Panc1 (cell line): ENCODE measurements around the gene NCK2. TPM values are rescaled to one million over a fixed set of nuclear protein-coding genes. Genes with fewer than 3 reads are reported as not detected.

ENCODE experiments used
- ATAC-seq: fragments of 200-7000 bp; cut with Tn5 transposase; 2 replicates; pipeline ENCODE4 v1.9.1; 2020; ENCODE audit warnings: mild to moderate bottlenecking, moderate library complexity
- BruUV-seq: library from RNA; stranded (reverse); fragments of 400-500 nt; replicated peaks from 2 replicates; lab custom pipeline; 2021; lab: Mats Ljungman, UMichigan
- CTCF ChIA-PET: fragments of 300-600 bp; sonication (Branson Sonifier 250); formaldehyde crosslinking; loops from one replicate; lab custom pipeline; 2022; ENCODE audit warnings: antibody characterized with exemption; lab: Charles Lee
- POLR2A ChIA-PET: fragments of 300-600 bp; sonication (Branson Sonifier 250); formaldehyde crosslinking; loops from one replicate; lab custom pipeline; 2022; ENCODE audit warnings: antibody characterized with exemption; lab: Charles Lee
- DNase-seq: peaks from one replicate; pipeline ENCODE4 v3.0.0-alpha.2; 2010; ENCODE audit warnings: low read depth, low spot score
- H3K27ac ChIP-seq: 2 replicates; pipeline ENCODE4 v1.5.1; 2011; ENCODE audit warnings: mild to moderate bottlenecking, low read length, inconsistent platforms
- H3K27me3 ChIP-seq: fragments of 200-500 bp; sonication (Bioruptor generic); 2 replicates; pipeline ENCODE4 v1.6.0; 2014; ENCODE audit warnings: low read length, inconsistent platforms; ENCODE audit not compliant: control insufficient read depth, insufficient read depth
- H3K36me3 ChIP-seq: fragments of 200-500 bp; sonication (Bioruptor generic); 2 replicates; pipeline ENCODE4 v1.5.1; 2014; ENCODE audit warnings: inconsistent platforms, mild to moderate bottlenecking, low read length, moderate library complexity; ENCODE audit not compliant: control insufficient read depth, insufficient read depth
- H3K4me1 ChIP-seq: 2 replicates; pipeline ENCODE4 v1.5.1; 2011; ENCODE audit warnings: inconsistent platforms, mild to moderate bottlenecking, low read length, moderate library complexity; ENCODE audit not compliant: control insufficient read depth, insufficient read depth
- H3K4me3 ChIP-seq, 2 experiments: 2 replicates each; pipeline ENCODE4 v1.5.1; 2011 to 2012; ENCODE audit warnings: low read depth in 2 of 2, low read length in 2 of 2, mild to moderate bottlenecking in 2 of 2, inconsistent platforms in 1 of 2, moderate library complexity in 1 of 2
- H3K9me3 ChIP-seq: fragments of 200-500 bp; sonication (Bioruptor generic); 2 replicates; pipeline ENCODE4 v1.5.1; 2014; ENCODE audit warnings: low read depth, mild to moderate bottlenecking, inconsistent platforms, low read length, moderate library complexity; ENCODE audit not compliant: control insufficient read depth, insufficient read depth
- CTCF ChIP-seq: fragments of 450-650 bp; IDR thresholded peaks from 2 replicates; pipeline ENCODE4 v1.5.1; 2017; ENCODE audit warnings: mild to moderate bottlenecking
- POLR2AphosphoS5 ChIP-seq: IDR thresholded peaks from 2 replicates; pipeline ENCODE4 v1.6.1; 2012; ENCODE audit warnings: mild to moderate bottlenecking, low read depth, low read length, moderate library complexity
- SIN3A ChIP-seq: IDR thresholded peaks from 2 replicates; pipeline ENCODE4 v1.6.1; 2012; ENCODE audit warnings: low read depth, mild to moderate bottlenecking, low read length, moderate library complexity, borderline replicate concordance; ENCODE audit not compliant: insufficient read depth
- TCF7L2 ChIP-seq: IDR thresholded peaks from 2 replicates; pipeline ENCODE4 v1.6.1; 2011; ENCODE audit warnings: mild to moderate bottlenecking, low read depth, low read length, inconsistent platforms
- in situ Hi-C: cut with HindIII; loops from 2 replicates; pipeline ENCODE4 v1.10.0; 2016; ENCODE audit warnings: low sequenced_read_pairs, low pct_unique_long_range_greater_than_20kb
- intact Hi-C: fragments of 100-400 bp; cut with micrococcal nuclease; formaldehyde crosslinking; loops from one replicate; pipeline ENCODE4 v1.10.0; 2022; ENCODE audit not compliant: unreplicated experiment
- total RNA-seq: library from RNA; stranded (reverse); gene quantifications from one replicate; pipeline ENCODE4 v1.2.1, GENCODE V29; 2021; ENCODE audit not compliant: unreplicated experiment
- TF ChIP-seq, protein P1 (sequence below), 2 experiments: IDR thresholded peaks; 2 replicates each; pipeline ENCODE4 v1.6.1; 2011 to 2012; ENCODE audit warnings: low read depth in 2 of 2, control low read depth in 1 of 2, low read length in 1 of 2, mild to moderate bottlenecking in 1 of 2, moderate library complexity in 1 of 2; ENCODE audit not compliant: insufficient read depth in 1 of 2

Gene NCK2
- total RNA-seq, 1 experiment from 2014 or later = 60.7 TPM

DNA sequence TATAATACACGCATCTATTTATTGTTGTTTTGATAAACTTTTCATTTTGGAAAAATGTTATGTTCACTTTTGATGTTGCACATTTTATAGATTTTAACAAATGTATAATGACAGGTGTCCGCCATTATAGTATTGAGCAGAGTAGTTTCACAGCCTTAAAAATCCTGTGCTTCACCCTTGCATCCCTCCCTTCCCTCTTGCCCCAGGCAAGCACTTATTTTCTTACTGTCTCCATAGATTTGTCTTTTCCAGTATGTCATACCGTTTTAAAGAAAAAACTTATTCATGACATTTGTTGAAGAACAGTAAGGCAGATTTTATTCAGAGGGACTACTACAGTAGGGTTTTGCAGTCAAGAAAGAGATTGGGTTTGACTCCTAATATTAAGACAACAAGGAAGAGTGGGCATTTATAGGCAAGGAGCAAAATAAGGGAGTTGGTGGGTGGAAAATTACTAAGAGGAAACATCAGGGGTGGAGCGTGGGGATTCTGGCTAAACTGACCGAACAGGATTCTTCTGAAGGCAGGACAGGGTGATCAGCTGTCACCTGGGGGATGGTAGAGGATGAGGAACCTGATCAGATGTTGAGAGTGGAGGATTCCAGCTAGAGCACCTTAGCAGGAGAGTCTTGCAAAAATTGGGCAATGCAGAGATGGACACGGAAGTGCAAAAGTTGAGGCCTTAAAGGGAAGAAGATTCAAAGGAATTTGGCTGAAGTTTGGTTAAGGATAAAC lies 108.8 kb downstream of the NCK2 start:
- H3K4me3 ChIP-seq = no peak overlapping the region
- ATAC-seq (no peak), DNase-seq (no peak)
- no TSS peak for BruUV-seq
- no peak for TF ChIP-seq TCF7L2
- TF ChIP-seq SIN3A = no peak
- TF ChIP-seq, protein P1, sequence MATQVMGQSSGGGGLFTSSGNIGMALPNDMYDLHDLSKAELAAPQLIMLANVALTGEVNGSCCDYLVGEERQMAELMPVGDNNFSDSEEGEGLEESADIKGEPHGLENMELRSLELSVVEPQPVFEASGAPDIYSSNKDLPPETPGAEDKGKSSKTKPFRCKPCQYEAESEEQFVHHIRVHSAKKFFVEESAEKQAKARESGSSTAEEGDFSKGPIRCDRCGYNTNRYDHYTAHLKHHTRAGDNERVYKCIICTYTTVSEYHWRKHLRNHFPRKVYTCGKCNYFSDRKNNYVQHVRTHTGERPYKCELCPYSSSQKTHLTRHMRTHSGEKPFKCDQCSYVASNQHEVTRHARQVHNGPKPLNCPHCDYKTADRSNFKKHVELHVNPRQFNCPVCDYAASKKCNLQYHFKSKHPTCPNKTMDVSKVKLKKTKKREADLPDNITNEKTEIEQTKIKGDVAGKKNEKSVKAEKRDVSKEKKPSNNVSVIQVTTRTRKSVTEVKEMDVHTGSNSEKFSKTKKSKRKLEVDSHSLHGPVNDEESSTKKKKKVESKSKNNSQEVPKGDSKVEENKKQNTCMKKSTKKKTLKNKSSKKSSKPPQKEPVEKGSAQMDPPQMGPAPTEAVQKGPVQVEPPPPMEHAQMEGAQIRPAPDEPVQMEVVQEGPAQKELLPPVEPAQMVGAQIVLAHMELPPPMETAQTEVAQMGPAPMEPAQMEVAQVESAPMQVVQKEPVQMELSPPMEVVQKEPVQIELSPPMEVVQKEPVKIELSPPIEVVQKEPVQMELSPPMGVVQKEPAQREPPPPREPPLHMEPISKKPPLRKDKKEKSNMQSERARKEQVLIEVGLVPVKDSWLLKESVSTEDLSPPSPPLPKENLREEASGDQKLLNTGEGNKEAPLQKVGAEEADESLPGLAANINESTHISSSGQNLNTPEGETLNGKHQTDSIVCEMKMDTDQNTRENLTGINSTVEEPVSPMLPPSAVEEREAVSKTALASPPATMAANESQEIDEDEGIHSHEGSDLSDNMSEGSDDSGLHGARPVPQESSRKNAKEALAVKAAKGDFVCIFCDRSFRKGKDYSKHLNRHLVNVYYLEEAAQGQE (IDR thresholded peaks at IDR 0.05; ENCODE audit: insufficient read depth in 1 of 2, low read depth in 2 of 2, low read length in 1 of 2) = no peak
- TF ChIP-seq POLR2AphosphoS5 = no peak
- no peak for TF ChIP-seq CTCF
- no peaks in the 10 kb centered on the region for H3K9me3 ChIP-seq
- H3K27me3 ChIP-seq = no peaks in the 10 kb centered on the region
- intact Hi-C loops = no loop called here
- H3K4me1 ChIP-seq = no peaks in the 10 kb centered on the region
- in situ Hi-C loops = no loop called here
- no peaks in the 10 kb centered on the region for H3K36me3 ChIP-seq
- no peak overlapping the region for H3K27ac ChIP-seq
- CTCF ChIA-PET = no interaction called here
- POLR2A ChIA-PET = no interaction called here

GRCh38 chr2:105854972-105855371 lies 110.3 kb downstream of the NCK2 start:
- Histone ChIP-seq H3K36me3 (no peaks in the 10 kb centered on the region), H3K27me3 (no peaks in the 10 kb centered on the region), H3K4me3 (no peak overlapping the region), H3K4me1 (no peaks in the 10 kb centered on the region), H3K27ac (no peak overlapping the region), H3K9me3 (no peaks in the 10 kb centered on the region)
- POLR2A ChIA-PET = no interaction called here
- TF ChIP-seq, protein P1 (IDR thresholded peaks at IDR 0.05; ENCODE audit: insufficient read depth in 1 of 2, low read depth in 2 of 2, low read length in 1 of 2) = no peak
- TF ChIP-seq SIN3A (no peak), TCF7L2 (no peak), CTCF (no peak)
- CTCF ChIA-PET = no interaction called here
- ATAC-seq = no peak
- no peak for DNase-seq
- intact Hi-C loops (no loop called here), in situ Hi-C loops (no loop called here)
- BruUV-seq = no TSS peak
